Neuronal stem cell (in vitro differentiated cells): Measurements from ENCODE around the gene EIPR1.

Source experiments
- DNase-seq: peaks from one replicate; pipeline ENCODE4 v3.0.0-alpha.2; 2013; ENCODE audit warnings: low spot score
- H2AFZ ChIP-seq: one replicate; pipeline ENCODE4 v1.6.1; 2013; ENCODE audit warnings: mild to moderate bottlenecking, low read length, inconsistent platforms
- H2AK5ac ChIP-seq: 2 replicates; pipeline ENCODE4 v1.6.1; 2013; ENCODE audit warnings: low read depth, mild to moderate bottlenecking, inconsistent platforms, low read length, moderate library complexity, mixed read lengths
- H2BK120ac ChIP-seq: 2 replicates; pipeline ENCODE4 v1.6.1; 2013; ENCODE audit warnings: low read depth, mild to moderate bottlenecking, inconsistent platforms, low read length, moderate library complexity, mixed read lengths
- H2BK12ac ChIP-seq: one replicate; pipeline ENCODE4 v1.6.1; 2013; ENCODE audit warnings: low read length, inconsistent platforms
- H2BK15ac ChIP-seq: 2 replicates; pipeline ENCODE4 v1.6.1; 2013; ENCODE audit warnings: mild to moderate bottlenecking, low read length, inconsistent platforms, mixed read lengths
- H2BK5ac ChIP-seq: one replicate; pipeline ENCODE4 v1.6.1; 2013; ENCODE audit warnings: inconsistent platforms, mild to moderate bottlenecking, low read length, moderate library complexity
- H3K14ac ChIP-seq: one replicate; pipeline ENCODE4 v1.6.1; 2013; ENCODE audit warnings: low read length, inconsistent platforms
- H3K18ac ChIP-seq: 2 replicates; pipeline ENCODE4 v1.6.1; 2013; ENCODE audit warnings: low read length, inconsistent platforms
- H3K23ac ChIP-seq: 2 replicates; pipeline ENCODE4 v1.6.1; 2013; ENCODE audit warnings: low read depth, mild to moderate bottlenecking, mixed read lengths, low read length, inconsistent platforms; ENCODE audit not compliant: poor library complexity
- H3K27ac ChIP-seq: replicated peaks from 3 replicates; pipeline ENCODE4 v1.5.1; 2013; ENCODE audit warnings: low read length, inconsistent platforms
- H3K27me3 ChIP-seq, 3 experiments: 2 replicates each; pipeline ENCODE4 v1.6.1; 2013; ENCODE audit warnings: low read length in 3 of 3, mild to moderate bottlenecking in 2 of 3, inconsistent platforms in 1 of 3, low read depth in 1 of 3, mixed read lengths in 1 of 3, moderate library complexity in 1 of 3; ENCODE audit not compliant: control insufficient read depth in 3 of 3, insufficient read depth in 3 of 3
- H3K36me3 ChIP-seq, 2 donors: replicated peaks in 1 of 2; 2 replicates each; pipeline ENCODE4 v1.6.1; 2013; ENCODE audit warnings: low read length in 2 of 2; ENCODE audit not compliant: control insufficient read depth in 2 of 2, insufficient read depth in 2 of 2
- H3K4ac ChIP-seq: 2 replicates; pipeline ENCODE4 v1.6.1; 2013; ENCODE audit warnings: inconsistent platforms, mild to moderate bottlenecking, low read length, moderate library complexity
- H3K4me1 ChIP-seq, 2 donors: 1 replicate in 1 of 2; 2 replicates in 1 of 2; pipeline ENCODE4 v1.6.1; 2013; ENCODE audit warnings: low read length in 2 of 2, low read depth in 1 of 2; ENCODE audit not compliant: control insufficient read depth in 2 of 2, insufficient read depth in 1 of 2
- H3K4me2 ChIP-seq: one replicate; pipeline ENCODE4 v1.6.1; 2013; ENCODE audit warnings: mild to moderate bottlenecking, low read length, inconsistent platforms; ENCODE audit not compliant: insufficient read depth, poor library complexity, severe bottlenecking
- H3K4me3 ChIP-seq, 2 donors: 2 replicates each; pipeline ENCODE4 v1.5.1; 2013; ENCODE audit warnings: low read length in 2 of 2, mild to moderate bottlenecking in 2 of 2, inconsistent platforms in 1 of 2, moderate library complexity in 1 of 2
- H3K79me1 ChIP-seq: one replicate; pipeline ENCODE4 v1.6.1; 2013; ENCODE audit warnings: low read depth, mild to moderate bottlenecking, inconsistent platforms, low read length, moderate library complexity
- H3K9ac ChIP-seq: one replicate; pipeline ENCODE4 v1.6.1; 2013; ENCODE audit warnings: mild to moderate bottlenecking, low read depth, low read length, inconsistent platforms; ENCODE audit not compliant: poor library complexity
- H3K9me3 ChIP-seq, 2 donors: replicated peaks in 1 of 2; 2 replicates each; pipeline versions ENCODE3 to v1.6.1; 2013; ENCODE audit warnings: low read length in 2 of 2, mild to moderate bottlenecking in 2 of 2, inconsistent platforms in 1 of 2, low read depth in 1 of 2, mixed read lengths in 1 of 2, moderate library complexity in 1 of 2; ENCODE audit not compliant: control insufficient read depth in 2 of 2, insufficient read depth in 1 of 2
- H4K8ac ChIP-seq: one replicate; pipeline ENCODE4 v1.6.1; 2013; ENCODE audit warnings: low read depth, mild to moderate bottlenecking, inconsistent platforms, low read length, moderate library complexity
- H4K91ac ChIP-seq: one replicate; pipeline ENCODE4 v1.6.1; 2013; ENCODE audit warnings: low read length, low read depth, mild to moderate bottlenecking, inconsistent platforms; ENCODE audit not compliant: poor library complexity
- WGBS, 2 donors: extraction: QIAGEN DNeasy Blood & Tissue Kit; methylation state at CpG; one replicate each; pipeline ENCODE4 v1.1.7; 2013; ENCODE audit warnings: missing lambda C conversion rate in 2 of 2, mixed read lengths in 1 of 2; ENCODE audit not compliant: insufficient read length in 2 of 2, insufficient replicate concordance in 1 of 2; ENCODE audit errors: extremely low coverage in 2 of 2; 5-methylcytosine and 5-hydroxymethylcytosine counted together

EIPR1 gene

DNA sequence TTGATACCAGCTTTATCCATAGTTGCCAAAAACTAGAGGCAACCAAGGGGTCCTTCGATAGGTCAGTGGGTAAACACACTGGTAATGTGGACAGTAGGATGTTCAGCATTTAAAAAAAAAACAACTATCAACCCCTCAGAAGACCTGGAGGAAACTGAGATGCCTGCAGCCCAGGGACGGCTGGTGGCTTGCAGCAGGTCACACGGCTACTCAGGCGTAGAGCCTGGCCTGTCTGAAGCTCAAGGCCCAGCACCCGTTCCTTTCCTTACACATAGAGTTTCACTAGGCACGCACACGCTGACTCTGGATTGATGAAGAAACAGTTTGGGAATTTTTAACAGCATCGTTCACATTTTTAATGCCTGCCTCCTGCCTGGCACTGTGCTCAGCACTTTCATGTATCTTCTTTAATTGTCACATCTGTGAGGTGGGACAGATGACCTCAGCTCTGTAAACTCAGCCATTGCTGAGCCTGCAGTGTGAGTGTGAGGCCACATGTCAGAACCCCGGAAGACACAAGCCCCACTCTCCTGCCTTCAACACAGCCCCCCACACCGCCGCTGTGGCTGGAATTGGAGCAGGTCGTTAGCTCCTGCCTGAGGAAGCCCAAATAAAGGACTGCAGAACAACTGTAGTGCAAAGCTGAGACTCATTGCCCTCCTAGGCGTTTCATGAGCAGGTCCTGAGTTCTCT lies 42.6 kb upstream of the EIPR1 start:
- no peak overlapping the region for H2AK5ac ChIP-seq
- H3K36me3 ChIP-seq = peaks cover 29 to 73% of the 10 kb centered on the region in 2 donors
- H3K9me3 ChIP-seq = no peaks in the 10 kb centered on the region
- no peak overlapping the region for H3K14ac ChIP-seq
- H3K27me3 ChIP-seq = no peaks in the 10 kb centered on the region
- H2AFZ ChIP-seq = no peak overlapping the region
- H3K27ac ChIP-seq = no peak overlapping the region
- H2BK15ac ChIP-seq = no peak overlapping the region
- no peak overlapping the region for H4K91ac ChIP-seq
- H2BK120ac ChIP-seq = no peak overlapping the region
- WGBS, 2 donors = no CpG with 5 or more reads among the region's 13 CpGs
- H2BK5ac ChIP-seq = no peak overlapping the region
- no peak overlapping the region for H3K4ac ChIP-seq
- H4K8ac ChIP-seq = no peak overlapping the region
- no peak overlapping the region for H3K23ac ChIP-seq
- no peak overlapping the region for H3K18ac ChIP-seq
- peak overlapping the region; percentile 17 for H3K9ac ChIP-seq
- H2BK12ac ChIP-seq = no peak overlapping the region
- H3K4me3 ChIP-seq = no peak overlapping the region
- H3K79me1 ChIP-seq = no peaks in the 10 kb centered on the region
- H3K4me1 ChIP-seq = peaks cover 0 to 4% of the 10 kb centered on the region in 2 donors
- no peak for DNase-seq
- H3K4me2 ChIP-seq = no peak overlapping the region

DNA sequence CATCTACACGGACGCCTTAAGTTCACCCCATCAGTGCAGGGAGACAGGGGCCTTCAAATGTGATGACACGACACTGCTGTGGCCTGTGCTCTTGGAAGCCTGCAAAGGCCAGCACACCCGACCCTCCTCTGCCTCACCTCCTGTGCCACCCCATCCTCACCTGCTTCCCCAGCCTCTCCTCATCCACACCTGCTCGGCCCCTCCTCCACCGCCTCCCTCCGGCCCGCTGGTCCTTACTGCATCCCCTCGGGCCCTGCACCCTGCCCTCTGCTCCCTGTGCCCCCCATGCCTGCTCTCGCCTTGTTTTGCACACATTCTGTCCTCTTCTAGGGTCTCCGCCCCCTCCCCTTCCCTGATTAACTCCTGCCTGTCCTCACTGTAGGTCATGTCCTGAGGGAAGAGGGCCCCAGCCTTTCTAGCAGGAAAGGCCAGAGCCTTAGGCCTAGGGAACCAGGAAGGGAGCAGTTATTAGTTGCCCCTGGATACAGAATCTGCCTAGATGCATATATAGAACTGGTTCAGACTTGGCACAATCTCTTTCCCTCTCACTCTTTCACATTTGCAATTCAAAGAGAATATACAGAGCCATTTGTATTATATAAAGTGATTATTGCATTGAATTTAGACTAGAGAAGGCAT lies 41.3 kb upstream of the EIPR1 start:
- no CpG with 5 or more reads among the region's 11 CpGs for WGBS, 2 donors

DNA sequence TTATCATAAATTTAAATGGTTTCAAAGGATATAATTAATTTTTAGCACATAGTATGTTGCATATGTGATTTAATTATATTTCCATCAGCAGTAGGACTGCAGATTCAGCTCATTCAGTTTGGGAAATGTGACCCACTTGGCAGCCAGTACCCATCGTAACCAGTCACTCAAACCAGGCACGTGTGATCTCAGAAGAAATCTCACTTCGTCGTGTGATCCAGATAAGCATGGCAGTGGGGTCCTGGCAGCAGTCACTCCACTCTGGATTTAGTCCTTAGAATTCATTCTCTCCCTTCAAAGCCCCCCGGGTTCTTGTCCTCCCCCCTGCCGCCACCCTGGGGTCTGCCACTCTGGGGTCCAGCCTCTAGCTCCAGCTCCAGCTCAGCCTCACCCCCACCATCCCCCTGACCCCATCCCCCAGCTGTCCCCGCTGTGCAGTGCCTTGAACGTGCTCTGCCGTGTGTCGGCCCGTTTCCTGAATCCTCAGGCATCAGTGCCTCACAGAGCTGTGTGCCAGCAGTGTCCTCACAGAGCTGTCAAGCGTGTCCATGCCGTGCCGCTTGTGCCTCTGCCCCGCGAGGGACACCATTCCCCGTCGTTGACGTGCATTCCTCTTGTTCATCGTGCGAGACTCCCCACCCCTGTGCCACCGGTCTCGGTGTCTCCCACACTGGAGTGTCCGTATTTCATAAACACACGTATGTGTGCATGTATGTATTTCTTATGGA lies 36.7 kb upstream of the EIPR1 start:
- H4K8ac ChIP-seq = no peak overlapping the region
- DNase-seq = no peak

More for the DNA sequence above, 41.3 kb upstream of the EIPR1 start:
- peaks cover 0 to 4% of the 10 kb centered on the region in 2 donors for H3K4me1 ChIP-seq
- H2AK5ac ChIP-seq = peak overlapping the region; percentile 33
- no peak overlapping the region for H3K27ac ChIP-seq
- H2BK15ac ChIP-seq = no peak overlapping the region
- peak overlapping the region; percentile 46 for H3K23ac ChIP-seq
- no peaks in the 10 kb centered on the region for H3K27me3 ChIP-seq
- no peak for DNase-seq
- peak overlapping the region; percentile 78 for H3K9ac ChIP-seq
- H2BK120ac ChIP-seq = no peak overlapping the region
- H3K18ac ChIP-seq = no peak overlapping the region
- H2AFZ ChIP-seq = no peak overlapping the region
- no peaks in the 10 kb centered on the region for H3K9me3 ChIP-seq
- no peak overlapping the region for H4K8ac ChIP-seq
- H3K36me3 ChIP-seq = peaks cover 29 to 71% of the 10 kb centered on the region in 2 donors
- no peak overlapping the region for H2BK12ac ChIP-seq
- H4K91ac ChIP-seq = no peak overlapping the region
- H3K14ac ChIP-seq = no peak overlapping the region
- H3K4ac ChIP-seq = no peak overlapping the region
- no peak overlapping the region for H3K4me2 ChIP-seq
- H3K4me3 ChIP-seq = no peak overlapping the region
- H2BK5ac ChIP-seq = no peak overlapping the region
- no peaks in the 10 kb centered on the region for H3K79me1 ChIP-seq

DNA sequence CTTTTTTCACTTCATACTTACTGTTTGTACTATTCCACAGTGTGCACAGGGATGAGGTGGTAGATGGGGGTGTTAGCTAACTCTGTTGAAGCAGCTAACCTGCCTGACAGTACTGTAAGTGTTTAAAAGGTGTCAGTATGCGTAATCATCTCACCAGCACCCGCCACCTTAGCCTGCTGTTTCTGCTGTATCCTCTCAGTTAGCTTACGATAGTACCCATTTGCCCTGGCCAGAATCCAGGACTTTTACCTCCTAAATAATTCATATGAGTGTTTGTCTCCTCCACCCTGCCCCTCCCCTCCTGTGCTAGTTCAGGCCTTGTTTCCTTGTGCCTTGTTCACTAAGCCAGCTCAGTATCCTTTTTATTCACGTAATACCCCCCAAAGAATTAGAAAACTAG lies 36.1 kb upstream of the EIPR1 start:
- H2BK15ac ChIP-seq = no peak overlapping the region
- no peak overlapping the region for H4K91ac ChIP-seq
- H3K4me2 ChIP-seq = no peak overlapping the region
- H3K23ac ChIP-seq = no peak overlapping the region
- H3K4me3 ChIP-seq = no peak overlapping the region
- H2BK12ac ChIP-seq = no peak overlapping the region
- peaks cover 10 to 47% of the 10 kb centered on the region in 2 donors for H3K36me3 ChIP-seq
- no peak overlapping the region for H3K18ac ChIP-seq
- H3K27ac ChIP-seq = no peak overlapping the region
- no peak overlapping the region for H2BK5ac ChIP-seq
- no peaks in the 10 kb centered on the region for H3K79me1 ChIP-seq
- no peaks in the 10 kb centered on the region for H3K27me3 ChIP-seq
- H3K9me3 ChIP-seq = no peaks in the 10 kb centered on the region
- H3K4me1 ChIP-seq = no peaks in the 10 kb centered on the region
- no CpG with 5 or more reads among the region's 4 CpGs for WGBS, 2 donors
- no peak overlapping the region for H3K14ac ChIP-seq
- H2AK5ac ChIP-seq = no peak overlapping the region
- no peak overlapping the region for H2AFZ ChIP-seq
- H2BK120ac ChIP-seq = no peak overlapping the region
- H3K4ac ChIP-seq = no peak overlapping the region
- H3K9ac ChIP-seq = no peak overlapping the region
- no peak overlapping the region for H4K8ac ChIP-seq
- no peak for DNase-seq

More for the DNA sequence above, 36.7 kb upstream of the EIPR1 start:
- no peak overlapping the region for H2BK5ac ChIP-seq
- no peak overlapping the region for H2BK15ac ChIP-seq
- H3K9me3 ChIP-seq = no peaks in the 10 kb centered on the region
- no peaks in the 10 kb centered on the region for H3K27me3 ChIP-seq
- no peak overlapping the region for H3K4ac ChIP-seq
- H3K4me2 ChIP-seq = no peak overlapping the region
- H2AK5ac ChIP-seq = no peak overlapping the region
- H3K36me3 ChIP-seq = peaks cover 10 to 43% of the 10 kb centered on the region in 2 donors
- no peaks in the 10 kb centered on the region for H3K4me1 ChIP-seq
- peak overlapping the region; percentile 37 for H3K9ac ChIP-seq
- H4K91ac ChIP-seq = no peak overlapping the region
- no peak overlapping the region for H3K14ac ChIP-seq
- H2AFZ ChIP-seq = no peak overlapping the region
- H3K18ac ChIP-seq = no peak overlapping the region
- no CpG with 5 or more reads among the region's 25 CpGs for WGBS, 2 donors
- H2BK120ac ChIP-seq = no peak overlapping the region
- H2BK12ac ChIP-seq = no peak overlapping the region
- no peak overlapping the region for H3K4me3 ChIP-seq
- no peak overlapping the region for H3K23ac ChIP-seq
- no peak overlapping the region for H3K27ac ChIP-seq
- H3K79me1 ChIP-seq = no peaks in the 10 kb centered on the region
